HG02884 (cell line): ENCODE measurements around the gene CHST15.

ENCODE experiments used
- ATAC-seq: cut with Tn5 transposase; IDR thresholded peaks from one replicate; pipeline ENCODE4 v1.9.1; 2021; ENCODE audit warnings: mild to moderate bottlenecking, moderate library complexity; ENCODE audit not compliant: unreplicated experiment

CHST15 gene

DNA sequence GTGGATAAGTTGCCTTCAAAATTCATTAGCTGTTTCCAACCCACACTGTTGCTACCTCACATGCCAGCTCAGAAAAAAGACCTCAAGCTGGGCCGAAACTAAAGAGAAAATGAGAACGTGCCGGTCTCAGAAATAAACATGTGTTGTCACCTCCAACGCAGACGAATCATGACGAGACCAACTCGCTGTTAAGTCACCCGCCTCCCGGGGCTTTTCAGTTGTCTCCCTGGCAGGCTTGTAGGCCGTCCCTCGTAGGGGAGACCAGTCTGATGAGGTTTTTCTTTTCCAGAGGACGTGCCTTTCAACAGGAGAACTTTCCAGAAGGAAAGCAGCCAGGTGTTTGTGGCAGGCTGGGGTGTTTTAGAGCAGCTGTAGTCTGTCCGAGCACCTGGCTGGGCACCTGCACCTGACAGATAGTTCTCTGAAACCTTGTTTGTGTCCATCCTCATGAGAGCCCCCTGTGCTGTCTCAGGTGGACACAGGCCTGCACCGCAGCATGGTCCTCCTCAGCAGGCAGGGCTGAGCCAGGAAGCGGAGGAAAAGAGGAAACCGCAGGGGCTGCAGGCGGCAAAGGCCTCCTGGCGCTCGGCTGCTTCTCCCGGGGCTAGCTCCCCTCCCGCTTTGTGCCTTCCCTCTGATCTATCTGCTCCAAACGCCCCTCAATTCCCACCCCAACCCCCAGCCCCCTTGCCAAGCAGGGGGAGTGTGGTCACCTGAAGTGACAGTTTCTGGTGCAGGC, 78.8 kb downstream of the CHST15 start:
- no peak for ATAC-seq

DNA sequence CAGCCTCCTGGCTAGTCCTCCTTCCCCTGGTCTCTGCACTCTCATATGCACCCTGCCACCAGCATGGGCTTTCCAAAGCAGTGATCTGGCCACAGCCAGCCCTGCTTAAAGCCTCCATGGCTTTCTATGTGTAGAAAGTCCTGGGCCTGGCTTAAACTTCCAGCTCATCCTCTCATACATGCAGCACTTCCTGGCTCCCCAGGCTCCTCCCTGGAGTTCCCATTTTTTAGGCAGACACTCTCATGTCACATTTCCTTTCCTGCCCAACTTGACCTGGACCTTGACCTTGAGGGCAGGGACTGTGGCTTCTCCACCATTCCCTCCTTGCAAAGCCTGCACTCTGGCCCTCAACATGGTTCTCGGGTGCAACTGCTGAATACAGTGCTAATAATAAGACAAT, 79.5 kb downstream of the CHST15 start:
- ATAC-seq: no peak

DNA sequence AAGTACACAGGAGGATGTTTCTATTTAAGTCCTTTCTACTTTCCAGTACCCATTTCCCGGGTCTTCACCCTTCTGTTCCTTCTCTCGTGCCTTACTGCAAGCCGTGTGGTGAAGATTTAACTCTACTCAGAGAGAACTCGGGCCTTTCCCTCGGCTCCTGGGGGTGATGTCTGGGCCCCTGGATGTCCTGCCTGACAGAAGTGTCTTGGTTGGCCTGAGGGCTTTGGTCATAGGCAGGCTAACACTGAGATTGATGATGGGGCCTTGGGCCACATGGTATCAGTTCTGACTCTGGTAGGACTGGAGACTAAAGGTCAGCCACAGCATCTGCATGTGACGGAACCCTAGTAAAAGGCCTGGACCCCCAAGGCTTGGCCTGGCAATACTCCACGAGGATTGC, 80.4 kb downstream of the CHST15 start:
- ATAC-seq: no peak

DNA sequence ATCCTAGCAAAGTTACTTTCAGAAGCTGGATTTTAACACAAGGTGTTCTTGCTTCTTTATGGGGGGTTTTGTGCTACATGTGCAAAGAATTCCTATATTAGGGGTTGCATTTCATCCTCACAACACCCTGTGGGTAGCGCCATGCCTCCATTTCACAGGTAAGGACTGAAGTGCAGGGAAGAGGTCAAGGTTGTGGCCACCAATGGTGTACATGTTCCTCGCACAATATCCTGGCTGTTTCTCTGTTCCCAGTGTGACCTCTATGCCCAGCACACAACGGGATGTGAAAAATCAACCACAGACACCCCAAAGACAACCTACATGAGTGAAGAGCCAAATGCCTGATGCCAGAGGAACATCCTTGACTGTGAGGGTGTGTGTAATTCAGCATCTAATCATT, 80.8 kb downstream of the CHST15 start:
- no peak for ATAC-seq

DNA sequence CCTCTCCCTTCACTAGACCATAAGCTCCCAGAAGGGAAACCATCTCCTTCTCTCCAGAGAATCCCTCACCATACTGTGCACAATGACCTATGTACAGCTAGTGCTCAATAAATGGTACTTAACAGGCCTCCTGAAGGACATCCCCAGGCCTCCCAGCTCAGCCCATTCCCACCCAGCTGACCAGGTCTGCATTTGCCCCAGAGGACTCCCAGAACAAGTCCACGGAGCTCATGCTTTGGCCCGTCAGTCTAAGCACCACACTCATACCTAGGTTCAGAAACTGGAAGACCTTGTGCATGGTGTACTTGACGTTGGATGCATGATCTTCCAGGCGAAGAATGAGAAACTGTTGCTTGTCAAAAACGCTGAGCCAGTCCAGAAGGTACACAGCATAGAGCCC, 81.3 kb downstream of the CHST15 start:
- ATAC-seq: no peak

DNA sequence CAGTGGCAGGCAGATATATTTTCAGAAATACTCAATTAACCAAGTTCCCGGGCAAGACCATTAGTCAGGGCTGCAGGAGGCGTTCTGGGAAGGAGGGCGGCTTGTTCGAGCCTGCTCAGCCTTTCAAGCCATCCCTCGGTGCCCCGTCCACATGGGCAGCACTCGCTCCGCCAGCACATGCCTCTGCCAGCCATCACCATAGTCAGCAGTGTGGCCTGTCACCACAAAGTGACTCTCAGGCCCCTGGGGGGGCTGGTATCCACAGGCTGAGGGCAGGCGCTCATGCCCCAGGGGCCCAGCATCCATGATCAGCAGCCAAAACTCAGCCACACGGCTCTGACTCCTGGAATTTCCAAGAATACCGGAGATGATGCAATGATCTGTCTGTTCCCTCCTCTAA, 81.9 kb downstream of the CHST15 start:
- ATAC-seq: no peak

DNA sequence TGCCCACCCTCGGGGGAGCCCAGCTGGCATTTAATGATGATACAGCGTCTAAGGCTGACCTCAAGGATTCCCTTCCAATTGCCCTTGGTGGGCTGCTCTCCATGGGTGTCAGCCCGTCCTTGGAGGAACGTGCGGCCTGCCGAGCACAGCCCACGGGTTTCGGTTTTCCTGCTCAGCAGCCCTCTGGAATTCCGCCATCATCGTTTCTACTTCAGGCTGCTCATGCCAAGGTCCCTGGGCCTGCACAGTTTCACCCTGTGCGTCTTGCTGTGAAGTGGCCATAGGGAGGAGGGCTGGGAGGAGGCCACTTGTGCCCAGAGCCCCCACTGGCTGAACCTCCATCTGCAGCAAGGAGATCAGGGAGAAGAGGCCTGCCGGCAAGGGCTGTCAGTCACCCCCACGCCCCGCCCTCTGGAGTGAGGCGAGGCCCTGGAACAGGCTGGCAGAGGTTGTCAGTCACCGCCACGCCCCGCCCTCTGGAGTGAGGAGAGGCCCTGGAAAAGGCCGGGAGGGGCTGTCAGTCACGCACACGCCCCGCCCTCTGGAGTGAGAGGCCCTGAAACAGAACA, 82.8 kb downstream of the CHST15 start:
- ATAC-seq: no peak

DNA sequence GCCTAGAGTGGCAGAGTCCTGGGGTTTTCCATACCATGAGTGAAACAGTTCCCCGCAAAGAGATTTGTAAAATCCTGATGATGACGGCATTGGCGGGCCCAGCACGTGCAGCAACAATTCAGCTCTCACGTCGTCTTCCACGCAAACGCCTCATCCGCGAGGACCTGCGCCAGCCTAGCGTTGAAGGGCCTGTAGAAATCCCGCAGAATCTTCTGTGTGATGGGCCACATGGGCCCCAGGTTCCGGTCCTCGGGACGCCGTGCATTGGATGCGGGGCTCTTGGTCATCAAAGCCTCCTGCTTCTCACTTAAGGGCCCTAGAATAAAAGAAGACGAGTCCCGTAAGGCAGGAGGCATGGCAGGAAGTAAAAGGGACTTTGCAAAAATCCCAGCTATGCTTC, 83.4 kb downstream of the CHST15 start:
- ATAC-seq: no peak

DNA sequence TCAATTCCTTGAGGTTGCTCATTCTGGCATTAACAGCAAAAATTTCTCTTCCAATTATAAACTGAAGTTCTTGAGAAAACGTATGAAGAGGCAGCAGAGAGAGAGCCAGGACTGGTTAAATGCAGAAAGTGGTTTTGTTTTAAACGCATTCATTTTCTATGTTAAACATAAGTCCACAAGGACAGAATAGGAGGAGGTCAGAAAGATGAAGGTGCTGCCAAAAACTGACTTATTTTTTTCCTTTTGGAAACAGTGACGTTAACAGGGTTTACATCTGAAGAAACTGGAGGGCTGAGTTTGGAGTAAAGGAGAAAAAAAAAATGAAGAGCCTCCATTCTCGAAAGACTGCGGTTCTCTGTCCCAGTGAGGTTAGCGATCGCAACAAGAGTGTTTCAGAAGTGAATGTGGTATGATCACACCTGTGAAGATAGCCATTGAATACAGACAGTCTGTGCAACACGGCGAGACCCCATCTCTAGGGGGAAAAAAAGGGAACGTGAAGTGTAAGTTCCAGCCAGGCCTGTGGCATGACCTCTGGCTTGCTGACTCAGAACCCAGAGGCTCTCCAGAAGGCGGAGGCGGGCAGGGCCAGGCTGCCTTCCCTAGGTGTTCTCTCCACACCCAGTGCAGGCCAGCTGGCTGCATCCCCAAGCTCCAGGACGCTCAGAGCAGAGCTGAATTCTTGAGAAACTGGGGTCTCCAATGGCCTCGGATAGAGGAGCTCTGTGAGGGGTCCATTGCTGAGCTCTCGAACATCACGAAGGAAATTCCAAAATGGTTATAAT, 84.0 kb downstream of the CHST15 start:
- ATAC-seq: no peak

DNA sequence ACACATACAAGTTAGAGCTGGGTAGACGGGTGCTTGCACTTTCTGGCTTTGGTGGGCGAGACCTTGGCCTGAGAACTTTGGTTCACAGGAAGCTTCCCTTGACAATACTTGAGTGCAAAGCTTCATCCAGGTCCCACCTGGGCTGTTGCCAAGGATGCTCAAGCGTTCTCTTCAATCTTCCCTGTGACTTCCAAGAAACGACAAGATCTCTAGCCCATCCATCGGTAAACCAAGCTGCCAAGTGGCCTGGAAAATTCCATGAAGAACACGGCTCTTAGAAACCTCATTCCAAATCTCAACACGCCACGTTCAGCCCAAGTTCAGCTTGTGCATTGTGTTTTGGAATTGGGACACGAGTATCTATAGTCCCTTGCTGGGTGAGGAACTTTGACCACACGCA, 84.7 kb downstream of the CHST15 start:
- no peak for ATAC-seq

DNA sequence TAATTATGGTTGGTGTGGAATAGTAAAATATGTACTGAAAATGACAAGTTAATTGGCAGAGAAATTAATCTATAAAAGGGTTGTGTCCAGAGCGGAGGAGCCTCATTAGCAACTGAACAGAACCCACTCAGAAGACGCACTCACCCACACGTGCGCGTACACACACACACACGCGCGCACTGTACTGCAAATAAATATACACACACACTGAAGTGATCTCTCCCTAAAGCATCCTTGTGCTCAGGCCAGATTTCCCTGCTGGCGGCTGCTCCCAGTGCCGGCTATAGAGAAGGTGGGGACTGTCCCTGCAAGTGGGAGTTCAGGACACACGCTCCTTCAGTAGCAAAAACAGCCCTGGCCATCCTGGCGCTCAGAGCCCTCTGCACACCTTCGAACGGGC, 85.2 kb downstream of the CHST15 start:
- no peak for ATAC-seq

DNA sequence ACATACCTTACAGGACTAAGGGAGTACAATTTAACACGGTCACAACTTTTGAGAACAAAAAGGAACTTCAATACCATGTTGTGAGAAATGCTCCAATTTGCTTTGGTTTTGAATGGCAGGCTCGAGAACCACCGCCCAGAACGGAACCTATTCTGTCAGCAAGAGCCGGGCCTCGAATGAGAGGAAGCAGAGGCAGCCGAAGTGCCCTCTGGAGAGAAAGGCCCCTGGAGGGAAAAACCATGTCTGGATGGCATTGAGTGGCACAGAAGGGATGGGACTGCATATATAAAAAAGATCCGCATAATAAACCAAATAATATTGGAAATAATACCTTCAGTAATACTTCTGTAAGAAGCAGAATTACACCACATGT, 85.6 kb downstream of the CHST15 start:
- no peak for ATAC-seq

DNA sequence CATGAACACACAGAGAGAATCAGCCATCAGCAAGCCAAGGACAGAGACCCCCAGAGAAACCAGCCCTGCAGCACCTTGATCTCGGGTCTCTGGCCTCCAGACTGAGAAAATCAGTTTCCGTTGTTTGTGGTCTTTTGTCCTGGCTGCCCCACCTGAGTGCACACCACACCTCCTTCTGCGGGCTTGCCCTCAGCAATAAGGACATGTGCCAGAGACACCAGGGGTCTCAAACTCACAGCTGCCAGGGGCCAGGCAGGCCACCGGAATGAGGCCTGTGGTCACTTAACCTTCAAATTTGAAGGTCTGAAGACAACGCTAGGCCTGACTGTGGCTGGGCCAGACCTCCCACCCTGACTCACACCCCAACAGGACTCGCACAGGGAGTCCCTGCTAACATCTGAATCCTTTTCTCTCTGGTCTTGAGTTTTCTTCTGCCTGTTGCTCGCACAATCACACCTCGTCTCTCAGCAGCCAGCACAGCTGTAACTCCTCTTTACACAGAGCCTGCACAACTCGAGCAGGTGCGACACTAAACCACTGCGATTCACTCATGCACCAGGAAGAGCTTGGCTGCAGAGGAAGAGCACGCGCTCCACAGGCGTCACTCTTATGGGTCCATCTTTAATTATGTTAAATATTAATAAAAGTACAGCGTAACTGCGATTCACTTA, 86.2 kb downstream of the CHST15 start:
- no peak for ATAC-seq

DNA sequence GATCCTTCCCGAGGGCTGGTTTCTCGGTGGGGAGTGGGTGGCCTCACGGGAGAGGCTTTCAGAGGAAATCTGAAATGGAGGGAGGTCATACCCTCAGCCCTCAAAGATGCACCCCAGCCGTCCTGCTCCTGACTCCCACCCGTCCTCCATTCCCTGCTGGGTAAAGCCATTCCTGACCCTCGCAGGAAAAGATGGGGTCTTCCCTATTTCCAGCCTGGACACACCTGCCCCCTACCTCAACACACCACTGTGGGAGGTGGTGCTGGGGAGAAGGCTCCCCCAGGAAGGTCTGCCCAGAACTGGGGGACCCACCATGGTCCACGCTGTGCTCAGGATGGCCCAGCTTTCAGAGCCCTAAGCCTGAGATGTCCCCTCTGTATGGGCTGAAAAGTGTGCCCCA, 86.9 kb downstream of the CHST15 start:
- no peak for ATAC-seq

DNA sequence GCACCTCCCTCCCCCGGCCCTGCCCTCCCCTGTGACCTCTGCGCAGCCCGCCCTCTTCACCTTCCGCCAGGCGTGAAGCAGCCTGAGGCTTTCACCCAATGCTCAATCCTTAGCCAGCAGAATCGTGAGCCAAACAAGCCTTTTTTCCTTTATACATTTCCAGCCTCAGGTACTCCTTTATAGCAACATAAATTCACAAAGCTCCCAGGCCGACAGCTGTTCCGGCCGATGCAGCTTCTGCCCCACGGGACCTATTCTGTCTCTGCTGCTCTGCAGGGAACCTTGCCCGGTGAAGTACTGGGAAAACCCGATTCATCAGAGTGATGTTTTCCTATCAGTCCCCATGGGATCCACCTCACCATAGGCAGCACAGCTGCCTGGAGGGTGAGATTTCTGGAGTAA, 87.4 kb downstream of the CHST15 start:
- no peak for ATAC-seq

DNA sequence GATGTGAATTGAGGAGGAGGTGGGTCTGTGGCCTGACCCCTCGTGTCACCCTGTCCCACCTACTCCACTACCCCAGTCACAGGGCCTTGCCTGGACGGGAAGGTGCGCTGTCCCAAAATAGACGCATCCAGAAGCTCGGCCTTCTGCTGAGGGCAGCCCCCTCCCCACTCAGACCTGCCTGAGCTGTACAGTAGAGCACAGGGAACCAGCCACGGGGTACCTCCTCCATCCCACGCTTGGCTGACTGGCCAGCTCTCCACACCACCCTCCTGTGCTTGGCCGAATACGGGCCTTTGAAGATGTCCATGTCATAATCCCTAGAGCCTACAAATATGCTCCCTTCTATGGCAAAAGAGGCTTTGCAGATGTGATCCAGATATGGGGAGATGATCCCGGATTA, 88.3 kb downstream of the CHST15 start:
- no peak for ATAC-seq

DNA sequence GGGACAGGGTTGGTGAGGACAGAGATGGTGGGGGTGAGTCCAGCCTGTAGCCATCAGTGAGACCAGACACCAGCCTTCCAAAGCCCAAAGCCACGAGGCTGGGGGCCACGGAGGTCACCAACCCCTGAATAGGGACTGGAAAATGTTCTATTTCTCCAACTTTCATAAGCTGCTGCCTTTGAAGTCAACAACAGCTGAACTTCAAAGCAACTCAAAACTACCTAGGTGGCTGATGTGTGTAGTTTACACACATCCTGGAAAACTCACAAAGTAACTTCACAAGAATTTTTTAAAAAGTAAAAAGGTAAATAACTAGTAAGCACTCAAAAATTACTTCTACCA, 88.8 kb downstream of the CHST15 start:
- no peak for ATAC-seq

DNA sequence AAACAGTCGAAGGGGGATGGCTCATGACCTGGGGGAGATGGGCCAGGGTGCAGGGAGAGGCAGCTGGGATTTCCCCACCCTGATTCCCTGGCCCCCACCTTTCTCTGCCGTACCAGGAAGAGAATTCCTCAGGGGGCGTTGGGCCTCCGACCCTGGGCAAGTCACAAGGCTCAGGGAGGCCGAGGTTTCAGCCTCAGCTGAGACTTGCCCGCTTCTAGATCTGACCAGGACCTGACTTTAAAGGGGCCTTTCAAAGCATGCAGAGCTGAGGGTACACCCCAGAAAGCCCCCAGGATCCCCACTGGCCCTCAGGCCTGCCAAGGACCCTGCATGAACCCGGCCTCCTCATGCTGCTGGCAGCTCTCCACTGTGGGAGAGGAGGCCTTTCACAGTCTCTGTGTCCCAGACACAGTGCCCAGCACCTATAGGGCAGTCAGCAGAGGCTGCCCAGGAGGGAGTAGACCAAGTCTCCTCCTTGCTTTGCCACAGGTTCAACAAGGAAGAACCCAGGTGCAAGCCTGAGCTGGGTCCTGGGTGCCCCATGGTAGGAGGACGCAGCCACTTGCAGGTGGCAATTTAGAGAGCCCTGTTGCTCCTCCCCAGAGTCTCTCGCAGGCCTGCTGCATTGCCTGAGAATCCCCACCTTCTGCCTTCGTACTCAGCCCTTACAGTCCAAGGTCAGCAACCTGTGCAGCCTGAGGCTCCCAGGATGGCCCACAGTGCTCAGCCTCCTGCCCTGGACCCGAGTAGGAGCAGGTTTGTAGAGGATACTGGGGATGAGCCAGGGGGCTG, 89.3 kb downstream of the CHST15 start:
- no peak for ATAC-seq

DNA sequence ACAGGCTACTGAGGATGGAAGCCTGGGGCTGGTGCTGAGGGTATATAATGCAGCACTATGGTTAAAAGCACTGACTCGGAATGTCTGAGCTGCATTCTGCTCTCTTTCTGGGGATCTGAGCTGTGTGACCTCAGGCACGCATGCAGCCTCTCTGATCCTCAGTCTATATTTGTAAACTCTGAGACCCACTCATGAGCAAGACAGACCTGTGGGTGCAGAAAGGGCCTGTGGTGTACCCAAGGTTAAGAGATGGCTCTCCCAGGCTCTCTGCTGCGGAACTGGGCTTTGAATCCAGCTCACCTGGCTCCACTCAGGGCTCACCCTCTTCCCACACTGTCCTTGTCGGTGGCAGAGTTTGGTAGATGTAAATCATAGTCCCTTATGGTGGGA, 89.9 kb downstream of the CHST15 start:
- ATAC-seq: no peak

DNA sequence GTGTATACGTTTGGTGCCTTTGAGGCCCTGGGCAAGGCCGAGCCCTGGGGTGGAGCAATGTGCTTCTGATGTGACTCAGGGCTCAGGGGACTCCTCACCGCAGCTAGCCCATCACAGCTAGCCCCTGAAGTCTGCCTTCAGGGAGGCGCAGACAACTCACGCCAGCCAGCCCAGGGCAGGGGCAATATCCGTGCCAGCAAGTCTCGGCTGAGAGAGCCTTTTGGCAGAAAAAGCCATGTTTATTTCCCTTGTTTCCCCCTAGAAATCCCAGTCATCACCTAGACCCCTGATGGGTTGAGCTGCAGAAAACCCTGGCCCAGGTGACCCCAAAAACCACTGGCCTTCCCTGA, 90.4 kb downstream of the CHST15 start:
- no peak for ATAC-seq

DNA sequence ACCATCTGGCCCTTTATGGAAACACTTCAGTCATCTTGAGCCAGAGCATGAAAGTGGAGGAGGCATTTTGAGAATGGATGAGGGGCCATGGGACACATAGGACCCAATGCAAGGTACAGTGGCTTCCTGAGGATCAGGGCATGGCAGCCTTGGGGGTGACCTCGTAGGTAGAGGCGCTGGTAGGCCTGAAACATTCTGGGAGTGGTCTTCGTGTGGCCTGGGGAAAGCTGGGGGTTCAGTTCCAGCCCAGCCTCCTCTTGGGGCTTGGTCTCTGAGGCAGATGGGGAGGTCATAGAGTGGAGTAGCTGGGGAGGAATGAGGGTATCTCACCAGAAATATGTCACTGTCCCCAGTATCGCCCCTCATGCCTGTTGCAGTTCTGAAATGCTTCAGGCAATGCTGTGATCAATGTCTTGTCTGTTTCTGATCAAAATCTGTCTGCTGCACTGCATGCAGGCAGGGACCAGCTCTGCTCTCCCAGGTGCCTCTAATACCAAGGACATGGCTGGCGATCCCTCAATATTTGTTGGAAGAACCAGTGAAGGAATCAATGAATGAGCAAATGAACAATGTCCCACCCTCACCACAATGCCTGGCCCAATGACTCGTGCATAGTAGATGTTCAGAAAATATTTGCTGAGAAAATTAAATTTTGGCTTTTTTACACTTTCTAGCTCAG, 90.9 kb downstream of the CHST15 start:
- no peak for ATAC-seq
